Lower leg skin (tissue), 4 donors: ENCODE results near the gene CHID1. TPM values are rescaled to one million over a fixed set of nuclear protein-coding genes. Genes with fewer than 3 reads are reported as not detected.

Experiments
- DNase-seq, 2 donors: peaks; one replicate each; pipeline ENCODE4 v3.0.0-alpha.2; 2019; ENCODE audit warnings: low spot score in 2 of 2
- H3K4me3 ChIP-seq: fragments of 200-600 bp; sonication (generic); 2 replicates; pipeline ENCODE4 v1.5.1; 2017; ENCODE audit warnings: mild to moderate bottlenecking, low read depth; ENCODE audit not compliant: poor library complexity, severe bottlenecking
- CTCF ChIP-seq, 3 donors: fragments of 450-650 bp; IDR thresholded peaks; one replicate each; pipeline ENCODE4 v1.5.1; 2016; ENCODE audit warnings: antibody characterized with exemption in 3 of 3, mild to moderate bottlenecking in 3 of 3, moderate library complexity in 2 of 3
- POLR2A ChIP-seq, 2 donors: fragments of 450-650 bp; IDR thresholded peaks; one replicate each; pipeline ENCODE4 v1.6.1; 2016 to 2017; ENCODE audit warnings: antibody characterized with exemption in 2 of 2, mild to moderate bottlenecking in 1 of 2, moderate library complexity in 1 of 2
- WGBS, 2 donors: methylation state at CpG; one replicate each; pipeline ENCODE4 v1.1.5; 2018; 5-methylcytosine and 5-hydroxymethylcytosine counted together
- intact Hi-C: fragments of 100-400 bp; cut with DNase I; formaldehyde crosslinking; loops from one replicate; pipeline ENCODE4 v1.15.0; 2023; ENCODE audit warnings: low total_unique reads
- total RNA-seq, 4 donors: library from RNA; depleted of rRNA; stranded (reverse); fragments of >200 nt; gene quantifications; one replicate each; pipeline ENCODE4 v1.1.0, GENCODE V29; 2016

Gene CHID1
- total RNA-seq, 4 donors from 2014 or later = 35.5 to 59.4 (median 50.7) TPM

GRCh38 chr11:819943-820649 is 90.5 kb downstream of the CHID1 start:
- TF ChIP-seq POLR2A (IDR thresholded peaks at IDR 0.05) (no peak), CTCF (IDR thresholded peaks at IDR 0.05) (no peak)
- DNase-seq = peak; percentile 90 to 98
- intact Hi-C loops = no loop called here
- peak overlapping the region; percentile 84 for H3K4me3 ChIP-seq
- 0% methylated on average over 20 to 24 of the region's 47 CpGs for WGBS, 2 donors

DNA sequence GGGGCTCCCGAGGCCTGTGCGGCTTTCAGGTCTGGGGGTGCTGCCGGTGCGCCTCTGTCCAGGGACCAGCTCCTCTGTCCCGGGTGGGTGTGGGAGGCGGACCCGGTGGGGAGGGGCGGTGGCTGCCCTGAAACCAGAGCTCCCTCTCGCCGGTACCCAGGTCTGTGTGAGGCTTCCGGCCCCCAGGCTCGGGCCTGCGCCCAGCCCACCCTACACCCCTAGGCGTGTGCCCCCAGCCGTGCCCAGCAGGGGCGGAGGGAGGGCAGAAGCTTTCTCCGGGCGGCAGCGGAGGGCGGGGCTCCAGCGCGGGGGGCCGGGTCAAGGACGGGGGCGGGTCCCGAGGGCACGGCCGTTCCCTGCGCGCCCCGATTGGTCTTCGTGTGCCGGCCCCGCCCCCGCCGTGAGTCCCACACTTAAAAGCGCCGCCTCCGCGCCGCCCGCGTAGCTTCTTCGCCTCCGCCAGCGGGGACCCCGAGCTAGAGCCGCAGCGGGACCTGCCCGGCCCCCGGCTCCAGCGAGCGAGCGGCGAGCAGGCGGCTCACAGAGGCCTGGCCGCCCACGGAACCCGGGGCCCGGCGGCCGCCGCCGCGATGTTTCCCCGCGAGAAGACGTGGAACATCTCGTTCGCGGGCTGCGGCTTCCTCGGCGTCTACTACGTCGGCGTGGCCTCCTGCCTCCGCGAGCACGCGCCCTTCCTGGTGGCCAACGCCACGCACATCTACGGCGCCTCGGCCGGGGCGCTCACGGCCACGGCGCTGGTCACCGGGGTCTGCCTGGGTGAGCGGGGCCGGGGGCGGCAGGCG is 91.3 kb downstream of the CHID1 start:
- 0 to 5% methylated on average over 4 to 7 of the region's 96 CpGs for WGBS, 2 donors

GRCh38 chr11:818396-819128 is 92.0 kb downstream of the CHID1 start, which contains the start of gene PNPLA2:
TSS of gene PNPLA2 (plus strand) at chr11:818914. CDS start at chr11:819719, 805 bp downstream.
- peak within 1 kb of the TSS; percentile 84 for H3K4me3 ChIP-seq
- WGBS, 2 donors = 19 to 38% methylated on average over 17 to 20 of the region's 20 CpGs
- intact Hi-C loops = no loop called here
- TF ChIP-seq POLR2A (IDR thresholded peaks at IDR 0.05) (no peak), CTCF (IDR thresholded peaks at IDR 0.05) (no peak)
- DNase-seq = no peak

More for the DNA sequence above, 91.3 kb downstream of the CHID1 start:
- H3K4me3 ChIP-seq = peak overlapping the region; percentile 84
- intact Hi-C loops = no loop called here
- DNase-seq = peak; percentile 86 to 99
- TF ChIP-seq CTCF (IDR thresholded peaks at IDR 0.05) = no peak
- TF ChIP-seq POLR2A (IDR thresholded peaks at IDR 0.05) = peak in 1 of 2 donors; percentile 86

Other genes starting within 250 kb of the CHID1 start
- gene DEAF1, start 215.6 kb downstream of the CHID1 start, total RNA-seq = 10 to 100 TPM; 31.1 to 57.0 (median 39.6) TPM
- 10 to 100 TPM; 28.9 to 70.9 (median 42.9) TPM for gene TMEM80, start 215.0 kb downstream of the CHID1 start, total RNA-seq
- 100 to 1,000 TPM; 143 to 242 (median 164) TPM for gene EPS8L2, start 204.6 kb downstream of the CHID1 start, total RNA-seq
- gene TALDO1, start 163.3 kb downstream of the CHID1 start, total RNA-seq = 100 to 1,000 TPM; 167 to 249 (median 183) TPM
- 10 to 100 TPM; 30.9 to 52.4 (median 39.8) TPM for gene GATD1, start 133.3 kb downstream of the CHID1 start, total RNA-seq
- gene CEND1, start 120.7 kb downstream of the CHID1 start, total RNA-seq = not detected
- gene SLC25A22, start 112.5 kb downstream of the CHID1 start, total RNA-seq = 10 to 100 TPM; 10.9 to 19.2 (median 14.8) TPM
- 10 to 100 TPM; 16.4 to 44.3 (median 24.5) TPM for gene PIDD1, start 105.6 kb downstream of the CHID1 start, total RNA-seq
- 1,000 to 10,000 TPM in 1 of 4 donors, 100 to 1,000 TPM in 3; 479 to 1,471 (median 745) TPM for gene RPLP2, start 100.8 kb downstream of the CHID1 start, total RNA-seq
- gene PNPLA2, start 91.9 kb downstream of the CHID1 start, total RNA-seq = 10 to 100 TPM; 55.5 to 99.7 (median 72.4) TPM
- gene CRACR2B, start 82.9 kb downstream of the CHID1 start, total RNA-seq = 10 to 100 TPM; 14.5 to 47.9 (median 32.3) TPM
- 100 to 1,000 TPM; 124 to 186 (median 157) TPM for gene CD151, start 77.9 kb downstream of the CHID1 start, total RNA-seq
- 10 to 100 TPM; 39.1 to 61.2 (median 51.4) TPM for gene POLR2L, start 68.3 kb downstream of the CHID1 start, total RNA-seq
- gene TSPAN4, start 68.0 kb downstream of the CHID1 start, total RNA-seq = 10 to 100 TPM; 57.3 to 88.3 (median 70.7) TPM
- 10 to 100 TPM; 33.6 to 76.6 (median 46.4) TPM for gene AP2A2, start 15.1 kb upstream of the CHID1 start, total RNA-seq
- not detected for gene MUC6, start 125.9 kb upstream of the CHID1 start, total RNA-seq
- gene MUC2, start 164.1 kb upstream of the CHID1 start, total RNA-seq = under 1 TPM in 1 of 4 donors, not detected in 3; 0.02 TPM
- gene MUC5AC, start 247.1 kb upstream of the CHID1 start, total RNA-seq = under 1 TPM in 3 of 4 donors, not detected in 1; 0.02 to 0.04 (median 0.03) TPM